HepG2 (cell line): ENCODE measurements around the gene NME2. TPM values are rescaled to one million over a fixed set of nuclear protein-coding genes. Genes with fewer than 3 reads are reported as not detected.
A peak's percentile ranks its signal among the peaks of the same experiment; 100 is the strongest.

Experiments
- ETS1 ChIP-seq: sonication (generic); formaldehyde crosslinking; IDR thresholded peaks from 2 replicates; pipeline ENCODE4 v1.4.0; 2020; ENCODE audit warnings: missing genetic modification reagents
- MED1 ChIP-seq: sonication (generic); formaldehyde crosslinking; IDR thresholded peaks from 2 replicates; pipeline ENCODE4 v1.4.0; 2020; ENCODE audit warnings: missing genetic modification reagents
- PHF20 ChIP-seq: sonication (generic); formaldehyde crosslinking; IDR thresholded peaks from 2 replicates; pipeline ENCODE4 v1.5.0; 2020; ENCODE audit warnings: mild to moderate bottlenecking, missing genetic modification reagents
- SALL2 ChIP-seq: sonication (generic); formaldehyde crosslinking; IDR thresholded peaks from 2 replicates; pipeline ENCODE4 v1.8.1; 2023; ENCODE audit warnings: mild to moderate bottlenecking, missing genetic modification reagents, inconsistent platforms
- SSRP1 ChIP-seq: IDR thresholded peaks from 2 replicates; pipeline ENCODE4 v1.6.1; 2016; ENCODE audit warnings: control low read depth
- ZBTB34 ChIP-seq: sonication (generic); formaldehyde crosslinking; IDR thresholded peaks from 2 replicates; pipeline ENCODE4 v1.8.0; 2022; ENCODE audit warnings: mild to moderate bottlenecking, missing genetic modification reagents
- ZBTB40 ChIP-seq, 2 experiments: fragments of 450-650 bp in 1 of 2; sonication (generic) in 1 of 2; formaldehyde crosslinking in 1 of 2; IDR thresholded peaks; 2 replicates each; pipeline versions ENCODE4 v1.6.1 to v1.8.0; 2016 to 2022; ENCODE audit warnings: antibody characterized with exemption in 1 of 2, mild to moderate bottlenecking in 1 of 2, missing genetic modification reagents in 1 of 2
- ZFAT ChIP-seq: sonication (generic); formaldehyde crosslinking; conservative IDR thresholded peaks from 2 replicates; pipeline ENCODE4 v1.8.1; 2023; ENCODE audit warnings: missing genetic modification reagents, inconsistent platforms
- ZNF652 ChIP-seq: IDR thresholded peaks from 2 replicates; pipeline ENCODE4 v1.6.1; 2016; ENCODE audit warnings: low read depth, borderline replicate concordance
- ZNF674 ChIP-seq: sonication (generic); formaldehyde crosslinking; IDR thresholded peaks from 2 replicates; pipeline ENCODE4 v1.5.0; 2020; ENCODE audit warnings: low read depth, mild to moderate bottlenecking, missing genetic modification reagents
- ZSCAN9 ChIP-seq: IDR thresholded peaks from 2 replicates; pipeline ENCODE4 v1.6.1; 2016; ENCODE audit warnings: borderline replicate concordance
- polyA plus RNA-seq, 8 experiments: library from polyadenylated mRNA; depleted of rRNA in 3 of 8; stranded (reverse) in 7 of 8; unstranded in 1 of 8; fragments of >200 nt; fragmentation: Illumina TruSeq in 4 of 8; extraction: Trizol in 4 of 8; gene quantifications; 2 replicates each; pipeline versions ENCODE4 v1.2.1 to v1.2.3, GENCODE V29; 2011 to 2016; ENCODE audit warnings: low read depth in 4 of 8, missing spikeins in 1 of 8, mixed read lengths in 1 of 8; ENCODE audit not compliant: insufficient read depth in 1 of 8
- total RNA-seq, 5 experiments: library from RNA; depleted of rRNA; stranded (reverse); fragments of >200 nt; fragmentation: Illumina TruSeq; extraction: Trizol; gene quantifications; 2 replicates each; pipeline ENCODE4 v1.2.3, GENCODE V29; 2016; ENCODE audit warnings: low read depth in 1 of 5
- TF ChIP-seq, protein P1 (sequence below): sonication (generic); formaldehyde crosslinking; IDR thresholded peaks from 2 replicates; pipeline ENCODE4 v1.5.0; 2020; ENCODE audit warnings: missing genetic modification reagents
- TF ChIP-seq, protein P2 (sequence below): IDR thresholded peaks from 2 replicates; pipeline ENCODE4 v1.6.1; 2016; ENCODE audit warnings: low read depth, borderline replicate concordance
- TF ChIP-seq, protein P3 (sequence below): fragments of 450-650 bp; IDR thresholded peaks from 2 replicates; pipeline ENCODE4 v1.6.1; 2017; ENCODE audit warnings: mild to moderate bottlenecking

Gene NME2
- total and polyA plus RNA-seq, 2 of the 13 experiments (the other 11 are each of a cell fraction or from before 2014, with no cell fraction given), result 790 to 1,213 TPM

DNA sequence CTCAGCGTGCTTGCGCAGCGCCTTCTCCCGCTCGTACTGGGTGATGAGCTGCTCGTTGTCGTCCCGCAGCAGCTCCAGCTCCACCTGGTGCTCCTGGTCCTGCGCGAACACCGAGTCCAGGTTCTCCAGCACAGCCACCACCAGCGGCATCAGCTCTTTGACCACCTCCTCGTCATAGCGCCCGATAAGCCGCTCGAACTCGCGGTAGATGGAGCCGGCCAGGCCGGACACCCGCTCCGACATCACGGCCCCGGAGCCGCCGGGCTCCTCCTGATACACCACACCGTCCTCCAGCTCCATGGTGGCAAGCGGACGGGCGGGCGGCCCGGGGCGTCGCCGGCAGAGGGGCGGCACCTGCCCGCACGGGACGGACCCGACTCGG lies 45.9 kb upstream of the NME2 start (continued):
- TF ChIP-seq ZNF674 (CRISPR knock-in tag) (no peak), SALL2 (CRISPR knock-in tag) (no peak), ZNF652 (CRISPR knock-in tag) (no peak), ZBTB34 (CRISPR knock-in tag) (no peak), ZSCAN9 (CRISPR knock-in tag) (peak; percentile 56), ZBTB40 (IDR thresholded peaks at IDR 0.05) (no peak), ZBTB40 (CRISPR knock-in tag; IDR thresholded peaks at IDR 0.05) (no peak; the same call in 1 of the 2 replicates), ZFAT (CRISPR knock-in tag) (no peak), ETS1 (CRISPR knock-in tag) (no peak; the same call in 1 of the 2 replicates), SSRP1 (CRISPR knock-in tag) (no peak), PHF20 (CRISPR knock-in tag) (no peak), MED1 (CRISPR knock-in tag) (no peak; the same call in 1 of the 2 replicates)
- TF ChIP-seq, protein P1, sequence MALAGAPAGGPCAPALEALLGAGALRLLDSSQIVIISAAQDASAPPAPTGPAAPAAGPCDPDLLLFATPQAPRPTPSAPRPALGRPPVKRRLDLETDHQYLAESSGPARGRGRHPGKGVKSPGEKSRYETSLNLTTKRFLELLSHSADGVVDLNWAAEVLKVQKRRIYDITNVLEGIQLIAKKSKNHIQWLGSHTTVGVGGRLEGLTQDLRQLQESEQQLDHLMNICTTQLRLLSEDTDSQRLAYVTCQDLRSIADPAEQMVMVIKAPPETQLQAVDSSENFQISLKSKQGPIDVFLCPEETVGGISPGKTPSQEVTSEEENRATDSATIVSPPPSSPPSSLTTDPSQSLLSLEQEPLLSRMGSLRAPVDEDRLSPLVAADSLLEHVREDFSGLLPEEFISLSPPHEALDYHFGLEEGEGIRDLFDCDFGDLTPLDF (CRISPR knock-in tag), result no peak
- TF ChIP-seq, protein P2, sequence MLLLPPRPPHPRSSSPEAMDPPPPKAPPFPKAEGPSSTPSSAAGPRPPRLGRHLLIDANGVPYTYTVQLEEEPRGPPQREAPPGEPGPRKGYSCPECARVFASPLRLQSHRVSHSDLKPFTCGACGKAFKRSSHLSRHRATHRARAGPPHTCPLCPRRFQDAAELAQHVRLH, result no peak
- TF ChIP-seq, protein P3, sequence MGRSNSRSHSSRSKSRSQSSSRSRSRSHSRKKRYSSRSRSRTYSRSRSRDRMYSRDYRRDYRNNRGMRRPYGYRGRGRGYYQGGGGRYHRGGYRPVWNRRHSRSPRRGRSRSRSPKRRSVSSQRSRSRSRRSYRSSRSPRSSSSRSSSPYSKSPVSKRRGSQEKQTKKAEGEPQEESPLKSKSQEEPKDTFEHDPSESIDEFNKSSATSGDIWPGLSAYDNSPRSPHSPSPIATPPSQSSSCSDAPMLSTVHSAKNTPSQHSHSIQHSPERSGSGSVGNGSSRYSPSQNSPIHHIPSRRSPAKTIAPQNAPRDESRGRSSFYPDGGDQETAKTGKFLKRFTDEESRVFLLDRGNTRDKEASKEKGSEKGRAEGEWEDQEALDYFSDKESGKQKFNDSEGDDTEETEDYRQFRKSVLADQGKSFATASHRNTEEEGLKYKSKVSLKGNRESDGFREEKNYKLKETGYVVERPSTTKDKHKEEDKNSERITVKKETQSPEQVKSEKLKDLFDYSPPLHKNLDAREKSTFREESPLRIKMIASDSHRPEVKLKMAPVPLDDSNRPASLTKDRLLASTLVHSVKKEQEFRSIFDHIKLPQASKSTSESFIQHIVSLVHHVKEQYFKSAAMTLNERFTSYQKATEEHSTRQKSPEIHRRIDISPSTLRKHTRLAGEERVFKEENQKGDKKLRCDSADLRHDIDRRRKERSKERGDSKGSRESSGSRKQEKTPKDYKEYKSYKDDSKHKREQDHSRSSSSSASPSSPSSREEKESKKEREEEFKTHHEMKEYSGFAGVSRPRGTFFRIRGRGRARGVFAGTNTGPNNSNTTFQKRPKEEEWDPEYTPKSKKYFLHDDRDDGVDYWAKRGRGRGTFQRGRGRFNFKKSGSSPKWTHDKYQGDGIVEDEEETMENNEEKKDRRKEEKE, result no peak
